SK-N-SH (cell line): ENCODE results near the gene PARVB. TPM values are rescaled to one million over a fixed set of nuclear protein-coding genes. Genes with fewer than 3 reads are reported as not detected.

Source experiments
- CTCF ChIA-PET: fragments of 300-600, 350-600 bp; formaldehyde crosslinking; extraction: SDS; loops from one replicate; lab custom pipeline; 2021; lab: Yijun Ruan, JAX
- POLR2A ChIA-PET: fragments of 350-600 bp; sonication (Branson Sonifier 250); formaldehyde crosslinking; extraction: SDS; loops from one replicate; lab custom pipeline; 2020; ENCODE audit warnings: antibody characterized with exemption, inconsistent platforms; lab: Yijun Ruan, JAX
- DNase-seq: peaks from one replicate; pipeline ENCODE4 v3.0.0; 2012
- H2AFZ ChIP-seq: fragments of 200-600 bp; sonication (generic); 2 replicates; pipeline ENCODE4 v1.8.1; 2016; ENCODE audit warnings: antibody characterized with exemption, mild to moderate bottlenecking, low read depth
- H3F3A ChIP-seq: fragments of 200-600 bp; sonication (generic); replicated peaks from 2 replicates; pipeline ENCODE3; 2016; ENCODE audit warnings: antibody characterized with exemption, mild to moderate bottlenecking; ENCODE audit not compliant: insufficient read depth
- H3K27ac ChIP-seq, 2 experiments: fragments of 200-500 bp in 1 of 2; fragments of 200-600 bp in 1 of 2; sonication (Bioruptor generic) in 1 of 2; sonication (generic), shearing (Covaris generic) in 1 of 2; 2 replicates each; pipeline versions ENCODE4 v1.5.1 to v1.6.1; 2014 to 2016; ENCODE audit warnings: low read depth in 2 of 2, inconsistent platforms in 1 of 2, low read length in 1 of 2, mild to moderate bottlenecking in 1 of 2, mixed read lengths in 1 of 2
- H3K27me3 ChIP-seq: fragments of 200-600 bp; sonication (generic), shearing (Covaris generic); 2 replicates; pipeline ENCODE4 v1.6.1; 2016; ENCODE audit warnings: mixed run types; ENCODE audit not compliant: insufficient read depth
- H3K36me3 ChIP-seq, 2 experiments: fragments of 200-500 bp in 1 of 2; fragments of 200-600 bp in 1 of 2; sonication (Bioruptor generic) in 1 of 2; sonication (generic) in 1 of 2; replicated peaks in 1 of 2; 2 replicates each; pipeline versions ENCODE3 to v1.5.1; 2014 to 2016; ENCODE audit warnings: low read length in 1 of 2, mild to moderate bottlenecking in 1 of 2; ENCODE audit not compliant: insufficient read depth in 2 of 2, control insufficient read depth in 1 of 2
- H3K4me1 ChIP-seq, 2 experiments: fragments of 200-500 bp in 1 of 2; fragments of 200-600 bp in 1 of 2; sonication (Bioruptor generic) in 1 of 2; sonication (generic), shearing (Covaris generic) in 1 of 2; 2 replicates each; pipeline versions ENCODE4 v1.5.1 to v1.6.1; 2014 to 2016; ENCODE audit warnings: low read depth in 1 of 2, low read length in 1 of 2, mixed run types in 1 of 2; ENCODE audit not compliant: insufficient read depth in 2 of 2, control insufficient read depth in 1 of 2
- H3K4me2 ChIP-seq: fragments of 200-600 bp; sonication (generic), shearing (Covaris generic); 2 replicates; pipeline ENCODE4 v1.6.1; 2017; ENCODE audit warnings: mixed run types
- H3K4me3 ChIP-seq, 2 experiments: fragments of 200-500 bp in 1 of 2; fragments of 200-600 bp in 1 of 2; sonication (Bioruptor generic) in 1 of 2; sonication (generic), shearing (Covaris generic) in 1 of 2; 2 replicates each; pipeline versions ENCODE4 v1.5.1 to v1.8.1; 2014 to 2016; ENCODE audit warnings: low read depth in 2 of 2, inconsistent platforms in 1 of 2, low read length in 1 of 2, mild to moderate bottlenecking in 1 of 2, mixed read lengths in 1 of 2, moderate library complexity in 1 of 2
- H3K79me2 ChIP-seq: fragments of 200-600 bp; sonication (generic); 2 replicates; pipeline ENCODE4 v1.8.1; 2017; ENCODE audit warnings: mild to moderate bottlenecking; ENCODE audit not compliant: insufficient read depth
- H3K9ac ChIP-seq: fragments of 200-600 bp; sonication (generic); 2 replicates; pipeline ENCODE4 v1.6.1; 2017; ENCODE audit warnings: mixed run types
- H3K9me2 ChIP-seq: fragments of 200-600 bp; sonication (generic); 2 replicates; pipeline ENCODE4 v1.6.1; 2017; ENCODE audit warnings: mixed run types
- H3K9me3 ChIP-seq: fragments of 200-600 bp; sonication (generic); 2 replicates; pipeline ENCODE4 v1.6.1; 2017; ENCODE audit warnings: mixed run types, mild to moderate bottlenecking, moderate library complexity
- H4K20me1 ChIP-seq: fragments of 200-600 bp; sonication (generic); 2 replicates; pipeline ENCODE4 v1.6.1; 2017; ENCODE audit warnings: mild to moderate bottlenecking, mixed run types; ENCODE audit not compliant: insufficient read depth
- CTCF ChIP-seq: fragments of 200-600 bp; sonication (generic); IDR thresholded peaks from 2 replicates; pipeline ENCODE4 v1.6.1; 2017; ENCODE audit warnings: antibody characterized with exemption, mild to moderate bottlenecking, moderate library complexity
- EZH2phosphoT487 ChIP-seq: fragments of 200-600 bp; sonication (generic); IDR thresholded peaks from 2 replicates; pipeline ENCODE4 v1.6.1; 2017; ENCODE audit warnings: low read depth, mixed run types, mild to moderate bottlenecking, antibody characterized with exemption, moderate library complexity, borderline replicate concordance
- FOSL2 ChIP-seq: IDR thresholded peaks from 2 replicates; pipeline ENCODE4 v1.4.0; 2012; ENCODE audit warnings: low read depth, mild to moderate bottlenecking, moderate library complexity, borderline replicate concordance
- FOXM1 ChIP-seq: IDR thresholded peaks from 2 replicates; pipeline ENCODE4 v1.4.0; 2012; ENCODE audit warnings: low read depth, mild to moderate bottlenecking
- GABPA ChIP-seq: IDR thresholded peaks from 2 replicates; pipeline ENCODE4 v1.4.0; 2012; ENCODE audit warnings: low read depth, mild to moderate bottlenecking
- MAX ChIP-seq: IDR thresholded peaks from 2 replicates; pipeline ENCODE4 v1.4.0; 2012; ENCODE audit warnings: low read depth
- MEF2A ChIP-seq: IDR thresholded peaks from 2 replicates; pipeline ENCODE4 v1.4.0; 2012; ENCODE audit warnings: low read depth, borderline replicate concordance
- MXI1 ChIP-seq: IDR thresholded peaks from 2 replicates; pipeline ENCODE4 v1.6.1; 2012; ENCODE audit warnings: mild to moderate bottlenecking, low read depth, low read length, improper control_type of control experiment
- PBX3 ChIP-seq: IDR thresholded peaks from 2 replicates; pipeline ENCODE4; 2012
- POLR2AphosphoS5 ChIP-seq: IDR thresholded peaks from 2 replicates; pipeline ENCODE4 v1.6.1; 2012; ENCODE audit warnings: low read depth, low read length
- RAD21 ChIP-seq: IDR thresholded peaks from 2 replicates; pipeline ENCODE4 v1.6.1; 2012; ENCODE audit warnings: mild to moderate bottlenecking, low read length
- RCOR1 ChIP-seq: fragments of 150-350 bp; IDR thresholded peaks from 2 replicates; pipeline ENCODE4 v1.6.1; 2017; ENCODE audit warnings: antibody characterized with exemption, low read length
- SMC3 ChIP-seq: IDR thresholded peaks from 2 replicates; pipeline ENCODE4 v1.6.1; 2012; ENCODE audit warnings: low read depth, low read length, improper control_type of control experiment
- TCF12 ChIP-seq: IDR thresholded peaks from 2 replicates; pipeline ENCODE4 v1.4.0; 2012
- YY1 ChIP-seq: IDR thresholded peaks from 2 replicates; pipeline ENCODE4 v1.4.0; 2012; ENCODE audit warnings: low read depth, mild to moderate bottlenecking
- WGBS: methylation state at CpG from one replicate; pipeline ENCODE4 v1.1.6; 2017; ENCODE audit warnings: low lambda C conversion rate; 5-methylcytosine and 5-hydroxymethylcytosine counted together
- polyA plus RNA-seq, 3 experiments: library from polyadenylated mRNA; depleted of rRNA; stranded (reverse); fragments of >200 nt; gene quantifications; 2 replicates each; pipeline ENCODE4 v1.2.3, GENCODE V29; 2012
- TF ChIP-seq, protein P1 (sequence below): IDR thresholded peaks from 2 replicates; pipeline ENCODE4 v1.4.0; 2012; ENCODE audit warnings: low read depth, borderline replicate concordance

PARVB gene
- polyA plus RNA-seq, 1 of the 3 experiments (the other 2 are of a cell fraction) = 87.8 TPM

DNA sequence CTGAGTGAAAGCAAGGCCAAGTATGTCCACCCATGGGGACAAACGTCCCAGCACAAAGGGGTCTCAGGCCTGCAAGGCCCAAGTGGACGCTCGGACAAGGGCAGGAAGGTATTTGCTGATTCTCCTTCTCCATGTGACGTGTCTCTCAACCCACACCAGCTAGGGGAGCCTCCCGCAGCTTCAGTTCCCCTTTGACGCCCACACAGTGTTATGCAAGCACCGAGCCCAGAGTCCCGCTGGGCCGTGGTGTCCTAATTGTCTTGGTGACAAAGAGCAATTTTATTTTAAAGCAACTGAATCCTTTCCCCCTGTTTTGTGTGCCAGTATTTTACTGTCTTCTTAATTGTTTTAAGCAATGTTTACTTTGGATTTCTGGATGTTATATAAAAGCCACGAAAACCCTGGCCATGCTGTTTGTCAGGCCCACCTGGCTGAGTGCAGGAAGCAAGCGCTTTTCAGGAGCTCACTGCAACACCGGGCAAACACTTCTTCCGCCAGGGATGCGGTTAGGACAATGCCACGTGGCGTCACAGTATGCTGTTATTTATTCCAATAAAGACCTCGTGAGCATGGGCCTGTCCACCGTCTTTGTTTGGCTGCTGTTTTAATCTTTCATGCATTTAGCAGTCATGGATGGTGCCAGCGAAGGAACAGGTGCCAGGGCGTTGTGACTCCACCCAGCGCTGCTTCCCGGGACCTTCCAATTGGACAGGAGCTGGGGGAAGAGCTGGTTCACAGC is 148.4 kb downstream of the PARVB start:
- Histone ChIP-seq H3F3A (no peaks in the 10 kb centered on the region), H4K20me1 (no peaks in the 10 kb centered on the region), H3K79me2 (no peaks in the 10 kb centered on the region), H3K9ac (no peak overlapping the region), H3K36me3 (peaks cover 0 to 3% of the 10 kb centered on the region in 2 experiments), H3K9me2 (no peaks in the 10 kb centered on the region), H3K4me3 (no peak overlapping the region), H3K9me3 (no peaks in the 10 kb centered on the region), H2AFZ (no peak overlapping the region), H3K27me3 (no peaks in the 10 kb centered on the region), H3K4me2 (no peak overlapping the region), H3K4me1 (no peaks in the 10 kb centered on the region), H3K27ac (no peak overlapping the region)
- POLR2A ChIA-PET = no interaction called here
- TF ChIP-seq, protein P1, sequence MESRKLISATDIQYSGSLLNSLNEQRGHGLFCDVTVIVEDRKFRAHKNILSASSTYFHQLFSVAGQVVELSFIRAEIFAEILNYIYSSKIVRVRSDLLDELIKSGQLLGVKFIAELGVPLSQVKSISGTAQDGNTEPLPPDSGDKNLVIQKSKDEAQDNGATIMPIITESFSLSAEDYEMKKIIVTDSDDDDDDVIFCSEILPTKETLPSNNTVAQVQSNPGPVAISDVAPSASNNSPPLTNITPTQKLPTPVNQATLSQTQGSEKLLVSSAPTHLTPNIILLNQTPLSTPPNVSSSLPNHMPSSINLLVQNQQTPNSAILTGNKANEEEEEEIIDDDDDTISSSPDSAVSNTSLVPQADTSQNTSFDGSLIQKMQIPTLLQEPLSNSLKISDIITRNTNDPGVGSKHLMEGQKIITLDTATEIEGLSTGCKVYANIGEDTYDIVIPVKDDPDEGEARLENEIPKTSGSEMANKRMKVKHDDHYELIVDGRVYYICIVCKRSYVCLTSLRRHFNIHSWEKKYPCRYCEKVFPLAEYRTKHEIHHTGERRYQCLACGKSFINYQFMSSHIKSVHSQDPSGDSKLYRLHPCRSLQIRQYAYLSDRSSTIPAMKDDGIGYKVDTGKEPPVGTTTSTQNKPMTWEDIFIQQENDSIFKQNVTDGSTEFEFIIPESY = no peak
- TF ChIP-seq FOSL2 (no peak), RAD21 (no peak), FOXM1 (no peak), PBX3 (no peak), RCOR1 (no peak), MAX (no peak), TCF12 (no peak)
- DNase-seq = no peak
- CTCF ChIA-PET = interaction anchor here (0.6 to 1.4 kb wide), 2 partner anchors 8 to 88 kb away, joined by 3 read pairs; no protein-coding TSS in a partner anchor
- 91% methylated on average over 19 of the region's 22 CpGs for WGBS

DNA sequence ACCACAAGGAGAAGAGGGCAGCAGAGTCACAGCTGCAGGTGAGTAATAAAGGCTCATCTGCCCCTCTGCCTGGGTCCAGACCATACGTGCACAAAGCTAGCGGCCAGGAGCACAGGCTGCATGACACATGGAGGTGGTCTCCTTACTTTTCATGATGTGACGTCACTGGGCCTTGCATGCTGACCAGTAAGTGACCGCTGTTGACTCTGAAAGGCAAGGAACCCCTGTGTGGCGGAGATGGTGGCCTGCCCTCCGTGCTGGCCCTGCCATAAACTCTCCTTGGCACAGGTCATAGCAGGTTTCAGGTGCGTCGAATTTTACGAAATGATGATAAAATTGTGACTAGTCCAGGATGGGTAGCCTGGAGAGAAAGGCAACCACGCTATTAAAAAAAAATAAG is 149.1 kb downstream of the PARVB start:
- Histone ChIP-seq H3K4me2 (no peak overlapping the region), H3K27ac (no peak overlapping the region), H3K9ac (no peak overlapping the region), H3K79me2 (no peaks in the 10 kb centered on the region), H3K4me3 (no peak overlapping the region), H2AFZ (no peak overlapping the region), H3K36me3 (peaks cover 0 to 3% of the 10 kb centered on the region in 2 experiments), H3K27me3 (no peaks in the 10 kb centered on the region), H3F3A (peaks cover 4% of the 10 kb centered on the region), H4K20me1 (no peaks in the 10 kb centered on the region), H3K9me2 (no peaks in the 10 kb centered on the region), H3K9me3 (no peaks in the 10 kb centered on the region), H3K4me1 (no peaks in the 10 kb centered on the region; a peak in 1 of 4 replicates)
- TF ChIP-seq CTCF = no peak
- TF ChIP-seq GABPA = no peak
- TF ChIP-seq MXI1 = no peak
- TF ChIP-seq POLR2AphosphoS5 = no peak
- no peak for TF ChIP-seq SMC3
- no peak for TF ChIP-seq EZH2phosphoT487
- TF ChIP-seq YY1 = no peak
- no peak for TF ChIP-seq MEF2A
- no peak for TF ChIP-seq TCF12
- 81% methylated on average over 10 of the region's 10 CpGs for WGBS
- POLR2A ChIA-PET = no interaction called here
- DNase-seq = no peak
- CTCF ChIA-PET = interaction anchor here (0.6 to 1.4 kb wide), 2 partner anchors 9 to 88 kb away, joined by 3 read pairs; no protein-coding TSS in a partner anchor
